OCI-LY1 (cell line): ENCODE data around the gene AGBL3.
A peak's percentile ranks its signal among the peaks of the same experiment; 100 is the strongest.

Experiments used
- H2AFZ ChIP-seq: fragments of 200-600 bp; sonication (generic), shearing (Covaris generic); 2 replicates; pipeline ENCODE4 v1.6.0; 2014; ENCODE audit warnings: antibody characterized with exemption, mild to moderate bottlenecking, low read length
- H3F3A ChIP-seq: fragments of 200-600 bp; sonication (generic), shearing (Covaris generic); 2 replicates; pipeline ENCODE4 v1.6.0; 2014; ENCODE audit warnings: mild to moderate bottlenecking, antibody characterized with exemption, low read length, moderate library complexity; ENCODE audit not compliant: insufficient read depth
- H3K27ac ChIP-seq: fragments of 200-600 bp; sonication (generic); 2 replicates; pipeline ENCODE4 v1.5.1; 2014; ENCODE audit warnings: low read length, mixed run types, mild to moderate bottlenecking, low read depth; ENCODE audit not compliant: poor library complexity, severe bottlenecking
- H3K27me3 ChIP-seq: fragments of 200-600 bp; sonication (generic); 2 replicates; pipeline ENCODE4 v1.6.0; 2014; ENCODE audit warnings: antibody characterized with exemption, mild to moderate bottlenecking, low read length, moderate library complexity; ENCODE audit not compliant: insufficient read depth
- H3K36me3 ChIP-seq: fragments of 200-600 bp; sonication (generic); 2 replicates; pipeline ENCODE4 v1.6.1; 2014; ENCODE audit warnings: mild to moderate bottlenecking, antibody characterized with exemption, low read length, moderate library complexity, mixed read lengths; ENCODE audit not compliant: insufficient read depth
- H3K4me1 ChIP-seq: fragments of 200-600 bp; sonication (generic); 2 replicates; pipeline ENCODE4 v1.5.1; 2014; ENCODE audit warnings: mild to moderate bottlenecking, low read length, moderate library complexity; ENCODE audit not compliant: insufficient read depth, severe bottlenecking
- H3K4me2 ChIP-seq: fragments of 200-600 bp; sonication (generic), shearing (Covaris generic); 2 replicates; pipeline ENCODE4 v1.6.1; 2014; ENCODE audit warnings: low read length
- H3K4me3 ChIP-seq: fragments of 200-600 bp; sonication (generic); 2 replicates; pipeline ENCODE4 v1.5.1; 2014; ENCODE audit warnings: low read length, low read depth, mild to moderate bottlenecking, mixed read lengths; ENCODE audit not compliant: poor library complexity, severe bottlenecking
- H3K79me2 ChIP-seq: fragments of 200-600 bp; shearing (Covaris generic); 2 replicates; pipeline ENCODE4 v1.6.1; 2016; ENCODE audit warnings: mixed run types, low read length, mixed read lengths; ENCODE audit not compliant: insufficient read depth
- H3K9ac ChIP-seq: fragments of 200-600 bp; sonication (generic), shearing (Covaris generic); 2 replicates; pipeline ENCODE4 v1.6.1; 2014; ENCODE audit warnings: mild to moderate bottlenecking, low read length, mixed read lengths
- H3K9me2 ChIP-seq: fragments of 200-600 bp; sonication (generic), shearing (Covaris generic); 2 replicates; pipeline ENCODE4 v1.6.1; 2014; ENCODE audit warnings: low read depth, mild to moderate bottlenecking, low read length, mixed read lengths
- H3K9me3 ChIP-seq: fragments of 200-600 bp; shearing (Covaris generic); 2 replicates; pipeline ENCODE4 v1.6.1; 2014; ENCODE audit warnings: low read length, mixed read lengths
- H4K20me1 ChIP-seq: fragments of 200-600 bp; sonication (generic), shearing (Covaris generic); 2 replicates; pipeline ENCODE4 v1.6.0; 2016; ENCODE audit warnings: mild to moderate bottlenecking, low read length; ENCODE audit not compliant: insufficient read depth
- CTCF ChIP-seq: fragments of 200-600 bp; sonication (generic), shearing (Covaris generic); IDR thresholded peaks from 2 replicates; pipeline ENCODE4 v1.5.1; 2017; ENCODE audit warnings: mild to moderate bottlenecking, antibody characterized with exemption, low read length, moderate library complexity, mixed read lengths
- EZH2 ChIP-seq: fragments of 200-600 bp; sonication (generic), shearing (Covaris generic); IDR thresholded peaks from 2 replicates; pipeline ENCODE4 v1.8.0; 2017; ENCODE audit warnings: borderline replicate concordance, mixed run types, mild to moderate bottlenecking, antibody characterized with exemption, low read length, moderate library complexity, mixed read lengths

AGBL3 gene

GRCh38 chr7:134988161-134988560, 1.9 kb downstream of the AGBL3 start:
- Histone ChIP-seq H3F3A (no peaks in the 10 kb centered on the region), H3K9me2 (no peaks in the 10 kb centered on the region), H3K27me3 (no peaks in the 10 kb centered on the region), H4K20me1 (no peaks in the 10 kb centered on the region), H3K4me1 (peaks cover 28% of the 10 kb centered on the region), H3K4me3 (no peak overlapping the region), H3K4me2 (no peak overlapping the region), H3K79me2 (peaks cover 12% of the 10 kb centered on the region), H2AFZ (no peak overlapping the region), H3K36me3 (peaks cover 18% of the 10 kb centered on the region; the same call in 1 of the 2 replicates), H3K27ac (no peak overlapping the region), H3K9me3 (no peaks in the 10 kb centered on the region), H3K9ac (no peak overlapping the region)
- TF ChIP-seq CTCF, result no peak
- no peak for TF ChIP-seq EZH2

- peaks cover 12% of the 10 kb centered on the region for H3K79me2 ChIP-seq
- H3K36me3 ChIP-seq, result peaks cover 44% of the 10 kb centered on the region; the same call in 1 of the 2 replicates
- TF ChIP-seq CTCF, result no peak
- TF ChIP-seq EZH2, result no peak
These were observed 5.4 kb downstream of the AGBL3 start for GRCh38 chr7:134991469-134992339.

GRCh38 chr7:134992626-134993179, 6.4 kb downstream of the AGBL3 start:
- Histone ChIP-seq H4K20me1 (no peaks in the 10 kb centered on the region), H3K9me3 (no peaks in the 10 kb centered on the region), H2AFZ (no peak overlapping the region), H3K4me1 (peaks cover 40% of the 10 kb centered on the region), H3K9ac (no peak overlapping the region), H3K9me2 (no peaks in the 10 kb centered on the region), H3K27ac (peak overlapping the region; percentile 29), H3F3A (no peaks in the 10 kb centered on the region), H3K79me2 (peaks cover 4% of the 10 kb centered on the region; the same call in 1 of the 2 replicates), H3K36me3 (peaks cover 44% of the 10 kb centered on the region; the same call in 1 of the 2 replicates), H3K27me3 (no peaks in the 10 kb centered on the region), H3K4me2 (no peak overlapping the region), H3K4me3 (no peak overlapping the region)
- TF ChIP-seq EZH2 (no peak), CTCF (no peak)

More at GRCh38 chr7:134991469-134992339, 5.4 kb downstream of the AGBL3 start:
- H3F3A ChIP-seq, result no peaks in the 10 kb centered on the region
- H3K9me2 ChIP-seq, result no peaks in the 10 kb centered on the region
- H3K9ac ChIP-seq, result no peak overlapping the region
- H3K4me2 ChIP-seq, result no peak overlapping the region
- no peaks in the 10 kb centered on the region for H3K27me3 ChIP-seq
- H3K9me3 ChIP-seq, result no peaks in the 10 kb centered on the region
- H3K4me3 ChIP-seq, result no peak overlapping the region
- no peaks in the 10 kb centered on the region for H4K20me1 ChIP-seq
- H3K27ac ChIP-seq, result no peak overlapping the region
- H3K4me1 ChIP-seq, result peaks cover 44% of the 10 kb centered on the region
- no peak overlapping the region for H2AFZ ChIP-seq
